ENCODE data around the gene MACROD2.

- TF ChIP-seq CTCF (IDR thresholded peaks at IDR 0.05) (no peak), ZFX (IDR thresholded peaks at IDR 0.05; ENCODE audit: borderline replicate concordance) (no peak)
Observed at GRCh38 chr20:14331646-14332045, 336.3 kb downstream of the MACROD2 start.
